GM04504 (cell line): ENCODE results near the gene C12orf57.
A peak's percentile ranks its signal among the peaks of the same experiment; 100 is the strongest.

Experiments used
- DNase-seq: peaks from one replicate; pipeline ENCODE4 v3.0.0-alpha.2; 2012; ENCODE audit warnings: low read depth

Gene C12orf57

GRCh38 chr12:6965026-6965661 lies 21.3 kb downstream of the C12orf57 start:
- peak; percentile 55 for DNase-seq

- DNase-seq = no peak
Observed at GRCh38 chr12:6965714-6966113, 21.9 kb downstream of the C12orf57 start.

- DNase-seq = no peak
Observed at GRCh38 chr12:6966351-6966750, 22.5 kb downstream of the C12orf57 start.

- no peak for DNase-seq
Observed at GRCh38 chr12:6967651-6968100, 23.9 kb downstream of the C12orf57 start.

GRCh38 chr12:6968426-6968825 lies 24.6 kb downstream of the C12orf57 start:
- DNase-seq = no peak

GRCh38 chr12:6970096-6970527 lies 26.3 kb downstream of the C12orf57 start:
- DNase-seq = no peak

- DNase-seq = no peak
Observed at GRCh38 chr12:6974180-6974579, 30.4 kb downstream of the C12orf57 start.

GRCh38 chr12:6975297-6976032 lies 31.6 kb downstream of the C12orf57 start:
- no peak for DNase-seq

GRCh38 chr12:6977653-6978052 lies 33.8 kb downstream of the C12orf57 start:
- no peak for DNase-seq

- no peak for DNase-seq
Observed at GRCh38 chr12:6978188-6978587, 34.4 kb downstream of the C12orf57 start.

GRCh38 chr12:6978611-6979011 lies 34.8 kb downstream of the C12orf57 start:
- DNase-seq = no peak

GRCh38 chr12:6979021-6979420 lies 35.2 kb downstream of the C12orf57 start:
- DNase-seq = no peak

GRCh38 chr12:6979453-6979852 lies 35.6 kb downstream of the C12orf57 start:
- DNase-seq = no peak

- no peak for DNase-seq
Observed at GRCh38 chr12:6980075-6980474, 36.3 kb downstream of the C12orf57 start.

GRCh38 chr12:6980740-6981139 lies 36.9 kb downstream of the C12orf57 start:
- no peak for DNase-seq

- no peak for DNase-seq
Observed at GRCh38 chr12:6981152-6982052, 37.6 kb downstream of the C12orf57 start.

GRCh38 chr12:6982532-6982931 lies 38.7 kb downstream of the C12orf57 start:
- DNase-seq = no peak

GRCh38 chr12:6987956-6988553 lies 44.2 kb downstream of the C12orf57 start:
- DNase-seq = no peak
